Measurements from ENCODE around the gene STK11. TPM values are rescaled to one million over a fixed set of nuclear protein-coding genes. Genes with fewer than 3 reads are reported as not detected.
A peak's percentile ranks its signal among the peaks of the same experiment; 100 is the strongest.

STK11 gene
- total and polyA plus RNA-seq, 12 donors, result 37.8 to 148 (median 93.7) TPM

DNA sequence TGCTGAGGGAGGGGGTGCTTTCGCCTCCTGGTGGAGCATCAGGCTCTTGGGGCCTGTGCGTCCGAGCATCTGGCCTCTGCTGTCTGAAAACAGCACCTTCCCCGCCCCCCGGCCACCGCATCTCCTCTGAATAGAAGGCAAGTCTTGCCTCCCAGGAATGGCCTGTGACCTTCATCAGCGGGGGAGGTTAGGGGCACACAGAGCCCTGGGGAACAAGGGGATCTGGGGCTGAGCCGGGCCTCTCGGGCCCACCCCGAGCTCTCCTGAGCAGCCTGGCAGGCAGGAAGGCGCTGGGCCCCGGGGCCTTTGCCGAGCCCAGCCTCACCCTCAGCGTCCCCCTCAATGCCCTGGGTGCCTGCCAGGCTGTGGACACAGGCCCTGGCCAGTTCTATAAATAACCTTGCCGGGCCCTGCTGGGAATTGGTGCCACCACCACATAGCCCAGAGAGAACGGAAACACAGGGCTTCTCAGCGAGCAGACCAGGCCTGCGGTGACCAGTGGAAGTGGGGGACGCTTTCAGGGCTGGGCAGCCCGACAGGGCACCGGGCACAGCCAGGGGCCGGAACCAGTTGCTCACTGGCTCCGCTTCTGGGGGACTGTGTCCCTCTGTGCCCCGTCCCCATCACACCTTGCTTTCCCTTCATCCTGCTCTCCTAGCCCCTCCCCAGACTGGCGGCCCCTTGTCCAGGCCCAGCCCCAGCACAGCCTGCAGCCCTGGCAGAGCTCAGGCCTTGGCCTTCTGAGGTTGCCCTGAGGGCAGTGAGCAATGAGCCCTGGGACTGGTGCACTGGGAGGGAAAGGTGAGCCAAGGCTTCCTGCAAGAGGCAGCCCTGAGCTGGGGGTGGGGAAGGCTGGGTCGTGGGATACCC lies 9.5 kb downstream of the STK11 start:
- H3K4me3 ChIP-seq, result peak overlapping the region in 1 of 4 donors; percentile 28
- WGBS, 4 donors, result 26 to 40% (median 34%) methylated on average over 12 to 26 of the region's 26 CpGs; no CpG with 5 or more reads in 1 of the 4 donors
- peaks cover 0 to 9% of the 10 kb centered on the region in 2 donors for H3K36me3 ChIP-seq (replicated peaks in 1 of 2)
- intact Hi-C loops (cut with DNase I), result no loop called here
- DNase-seq, result peak; percentile 80 to 94 (median 90)
- peak overlapping the region; percentile 58 to 97 (median 88) for H3K27ac ChIP-seq
- TF ChIP-seq CTCF (IDR thresholded peaks at IDR 0.05), result no peak
- peak in 1 of 2 donors; percentile 63 for TF ChIP-seq POLR2A (IDR thresholded peaks at IDR 0.05)
- no peaks in the 10 kb centered on the region for H3K9me3 ChIP-seq (replicated peaks in 1 of 3)
- peaks cover 36 to 79% of the 10 kb centered on the region in 2 donors for H3K4me1 ChIP-seq (replicated peaks in 1 of 2)
- H3K27me3 ChIP-seq, result no peaks in the 10 kb centered on the region

GRCh38 chr19:1216756-1217155 lies 11.2 kb downstream of the STK11 start:
- Histone ChIP-seq H3K4me3 (no peak overlapping the region), H3K9me3 (replicated peaks in 1 of 3) (no peaks in the 10 kb centered on the region), H3K4me1 (replicated peaks in 1 of 2) (peaks cover 38 to 70% of the 10 kb centered on the region in 2 donors), H3K27me3 (no peaks in the 10 kb centered on the region), H3K36me3 (replicated peaks in 1 of 2) (peaks cover 0 to 19% of the 10 kb centered on the region in 2 donors), H3K27ac (peak overlapping the region in 2 of 5 donors; percentile 97)
- no peak for TF ChIP-seq CTCF (IDR thresholded peaks at IDR 0.05)
- no peak for TF ChIP-seq POLR2A (IDR thresholded peaks at IDR 0.05)
- WGBS, 4 donors, result 80 to 90% (median 84%) methylated on average over 9 to 12 of the region's 12 CpGs
- intact Hi-C loops (cut with DNase I), result no loop called here
- no peak for DNase-seq

- TF ChIP-seq CTCF (IDR thresholded peaks at IDR 0.05) (no peak), POLR2A (IDR thresholded peaks at IDR 0.05) (no peak)
- no peaks in the 10 kb centered on the region for H3K9me3 ChIP-seq (replicated peaks in 1 of 3)
- H3K4me3 ChIP-seq, result no peak overlapping the region
- no peak for DNase-seq
- intact Hi-C loops (cut with DNase I), result no loop called here
- H3K27me3 ChIP-seq, result no peaks in the 10 kb centered on the region
- peaks cover 41 to 74% of the 10 kb centered on the region in 2 donors for H3K4me1 ChIP-seq (replicated peaks in 1 of 2)
- WGBS, 4 donors, result 79 to 85% (median 81%) methylated on average over 10 to 15 of the region's 15 CpGs
- peaks cover 0 to 25% of the 10 kb centered on the region in 2 donors for H3K36me3 ChIP-seq (replicated peaks in 1 of 2)
- peak overlapping the region in 3 of 5 donors; percentile 55 to 97 (median 97) for H3K27ac ChIP-seq
These were observed 11.8 kb downstream of the STK11 start for GRCh38 chr19:1217366-1217765.

DNA sequence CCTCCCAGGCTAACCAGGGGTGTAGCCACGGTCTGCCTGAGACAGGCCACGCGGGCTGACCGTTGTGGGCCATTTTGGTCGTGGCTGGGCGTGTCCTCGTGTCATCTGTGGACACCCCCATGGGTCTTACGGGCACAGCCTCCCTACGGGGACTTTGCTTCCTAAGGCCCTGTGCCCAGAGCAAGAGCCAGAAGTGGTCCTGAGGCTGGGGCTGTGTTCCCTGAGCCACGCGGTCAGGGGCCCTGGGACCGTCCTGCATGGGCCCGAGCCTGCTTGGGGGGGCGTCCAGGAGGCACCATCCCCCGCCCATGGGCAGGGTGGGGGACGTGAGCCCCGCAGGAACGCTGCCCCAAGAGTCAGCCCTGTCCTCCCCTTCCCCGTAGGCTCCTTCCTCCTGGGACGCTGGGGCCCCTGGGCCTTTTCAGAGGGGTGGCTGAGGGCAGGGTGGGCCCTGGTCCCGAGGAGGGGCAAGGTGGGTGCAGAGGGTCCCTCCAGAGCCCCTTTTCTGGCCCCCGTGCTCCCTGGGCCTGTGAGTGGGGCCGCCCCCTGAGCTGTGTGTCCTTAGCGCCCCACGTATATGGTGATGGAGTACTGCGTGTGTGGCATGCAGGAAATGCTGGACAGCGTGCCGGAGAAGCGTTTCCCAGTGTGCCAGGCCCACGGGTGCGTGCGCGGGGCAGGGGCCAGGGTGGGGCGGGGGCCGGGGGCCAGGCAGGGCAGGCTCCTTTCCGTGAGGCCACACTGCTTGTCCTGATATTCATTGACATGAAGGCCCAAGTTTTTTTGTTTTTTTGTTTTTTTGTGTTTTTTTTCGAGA lies 13.4 kb downstream of the STK11 start:
- intact Hi-C loops (cut with DNase I), result no loop called here
- no peak for TF ChIP-seq CTCF (IDR thresholded peaks at IDR 0.05)
- TF ChIP-seq POLR2A (IDR thresholded peaks at IDR 0.05), result no peak
- no peak overlapping the region for H3K4me3 ChIP-seq
- H3K27me3 ChIP-seq, result no peaks in the 10 kb centered on the region
- no peak for DNase-seq
- no peaks in the 10 kb centered on the region for H3K9me3 ChIP-seq (replicated peaks in 1 of 3)
- H3K36me3 ChIP-seq (replicated peaks in 1 of 2), result peaks cover 0 to 41% of the 10 kb centered on the region in 2 donors
- H3K27ac ChIP-seq, result peak overlapping the region in 4 of 5 donors; percentile 55 to 97 (median 77)
- WGBS, 4 donors, result 81 to 85% (median 84%) methylated on average over 12 to 37 of the region's 37 CpGs
- peaks cover 33 to 74% of the 10 kb centered on the region in 2 donors for H3K4me1 ChIP-seq (replicated peaks in 1 of 2)
